OCI-LY7 (cell line): Measurements from ENCODE around the gene MACIR.

Experiments used
- CTCF ChIP-seq: fragments of 200-600 bp; sonication (generic); conservative IDR thresholded peaks from 2 replicates; pipeline ENCODE4 v1.5.1; 2014; ENCODE audit warnings: mild to moderate bottlenecking, antibody characterized with exemption, low read length, moderate library complexity, mixed read lengths
- EZH2phosphoT487 ChIP-seq: fragments of 200-600 bp; sonication (generic); IDR thresholded peaks from 2 replicates; pipeline ENCODE4 v1.6.1; 2018; ENCODE audit warnings: low read depth, borderline replicate concordance, mild to moderate bottlenecking, mixed run types, antibody characterized with exemption, low read length, moderate library complexity, mixed read lengths

- TF ChIP-seq CTCF (no peak), EZH2phosphoT487 (no peak)
Measured at GRCh38 chr5:103313056-103313455, 54.5 kb downstream of the MACIR start.
